GM10847 (cell line): ENCODE results near the gene DHX58.

Experiments
- POLR2A ChIP-seq: IDR thresholded peaks from 2 replicates; pipeline ENCODE4 v1.6.1; 2011; ENCODE audit not compliant: insufficient read length; ENCODE audit errors: extremely low read depth

DHX58 gene

GRCh38 chr17:42079541-42079940, 33.0 kb downstream of the DHX58 start:
- TF ChIP-seq POLR2A = no peak

- no peak for TF ChIP-seq POLR2A
Measured at GRCh38 chr17:42078396-42079043, 34.0 kb downstream of the DHX58 start.

GRCh38 chr17:42077755-42078154, 34.8 kb downstream of the DHX58 start:
- no peak for TF ChIP-seq POLR2A

- no peak for TF ChIP-seq POLR2A
Measured at GRCh38 chr17:42076797-42077559, 35.5 kb downstream of the DHX58 start.

GRCh38 chr17:42075789-42076188, 36.7 kb downstream of the DHX58 start:
- no peak for TF ChIP-seq POLR2A

GRCh38 chr17:42072323-42073187, 40.0 kb downstream of the DHX58 start:
- TF ChIP-seq POLR2A = no peak

- no peak for TF ChIP-seq POLR2A
Measured at GRCh38 chr17:42071810-42072209, 40.7 kb downstream of the DHX58 start.

GRCh38 chr17:42068979-42069378, 43.5 kb downstream of the DHX58 start:
- TF ChIP-seq POLR2A = no peak

GRCh38 chr17:42067371-42068091, 45.0 kb downstream of the DHX58 start:
- no peak for TF ChIP-seq POLR2A

- no peak for TF ChIP-seq POLR2A
Measured at GRCh38 chr17:42065201-42065600, 47.3 kb downstream of the DHX58 start.

- no peak for TF ChIP-seq POLR2A
Measured at GRCh38 chr17:42062681-42063080, 49.8 kb downstream of the DHX58 start.

GRCh38 chr17:42061646-42062487, 50.6 kb downstream of the DHX58 start:
- TF ChIP-seq POLR2A = no peak

- no peak for TF ChIP-seq POLR2A
Measured at GRCh38 chr17:42060231-42060630, 52.3 kb downstream of the DHX58 start.

- TF ChIP-seq POLR2A = no peak
Measured at GRCh38 chr17:42059815-42060214, 52.7 kb downstream of the DHX58 start.
